Nephron progenitor cell (in vitro differentiated cells): ENCODE measurements around the gene WDR49.

Experiments used
- DNase-seq: peaks from one replicate; pipeline ENCODE4 v3.0.0; 2021
- H3K27ac Mint-ChIP-seq: 2 replicates; pipeline ENCODE4 v1.8.0; 2021; ENCODE audit warnings: mild to moderate bottlenecking, moderate library complexity, mixed read lengths
- H3K27me3 Mint-ChIP-seq: 2 replicates; pipeline ENCODE4 v1.8.0; 2021; ENCODE audit warnings: mild to moderate bottlenecking, low read depth, mixed read lengths; ENCODE audit not compliant: poor library complexity
- H3K36me3 Mint-ChIP-seq: 2 replicates; pipeline ENCODE4 v1.8.0; 2021; ENCODE audit warnings: low read depth, mixed read lengths
- H3K4me1 Mint-ChIP-seq: 2 replicates; pipeline ENCODE4 v1.8.0; 2021; ENCODE audit warnings: mixed read lengths
- H3K4me3 Mint-ChIP-seq: 2 replicates; pipeline ENCODE4 v1.8.0; 2021; ENCODE audit warnings: mild to moderate bottlenecking, moderate library complexity, mixed read lengths
- H3K9me3 Mint-ChIP-seq: 2 replicates; pipeline ENCODE4 v1.8.0; 2021; ENCODE audit warnings: mild to moderate bottlenecking, moderate library complexity, mixed read lengths
- TF ChIP-seq, protein P1 (sequence below): fragments of 200-600 bp; sonication (generic); IDR thresholded peaks from 2 replicates; pipeline ENCODE4 v1.5.0; 2021; ENCODE audit warnings: antibody characterized with exemption

Gene WDR49

GRCh38 chr3:167450195-167450594, 203.5 kb downstream of the WDR49 start:
- Mint-ChIP-seq H3K9me3 (no peaks in the 10 kb centered on the region), H3K36me3 (no peaks in the 10 kb centered on the region), H3K27me3 (no peaks in the 10 kb centered on the region), H3K4me1 (peaks cover 5% of the 10 kb centered on the region), H3K4me3 (no peak overlapping the region), H3K27ac (no peak overlapping the region)
- DNase-seq = no peak
- TF ChIP-seq, protein P1, sequence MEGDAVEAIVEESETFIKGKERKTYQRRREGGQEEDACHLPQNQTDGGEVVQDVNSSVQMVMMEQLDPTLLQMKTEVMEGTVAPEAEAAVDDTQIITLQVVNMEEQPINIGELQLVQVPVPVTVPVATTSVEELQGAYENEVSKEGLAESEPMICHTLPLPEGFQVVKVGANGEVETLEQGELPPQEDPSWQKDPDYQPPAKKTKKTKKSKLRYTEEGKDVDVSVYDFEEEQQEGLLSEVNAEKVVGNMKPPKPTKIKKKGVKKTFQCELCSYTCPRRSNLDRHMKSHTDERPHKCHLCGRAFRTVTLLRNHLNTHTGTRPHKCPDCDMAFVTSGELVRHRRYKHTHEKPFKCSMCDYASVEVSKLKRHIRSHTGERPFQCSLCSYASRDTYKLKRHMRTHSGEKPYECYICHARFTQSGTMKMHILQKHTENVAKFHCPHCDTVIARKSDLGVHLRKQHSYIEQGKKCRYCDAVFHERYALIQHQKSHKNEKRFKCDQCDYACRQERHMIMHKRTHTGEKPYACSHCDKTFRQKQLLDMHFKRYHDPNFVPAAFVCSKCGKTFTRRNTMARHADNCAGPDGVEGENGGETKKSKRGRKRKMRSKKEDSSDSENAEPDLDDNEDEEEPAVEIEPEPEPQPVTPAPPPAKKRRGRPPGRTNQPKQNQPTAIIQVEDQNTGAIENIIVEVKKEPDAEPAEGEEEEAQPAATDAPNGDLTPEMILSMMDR = no peak

GRCh38 chr3:167445491-167445890, 208.3 kb downstream of the WDR49 start:
- H3K27ac Mint-ChIP-seq = no peak overlapping the region
- H3K9me3 Mint-ChIP-seq = peaks cover 4% of the 10 kb centered on the region
- H3K36me3 Mint-ChIP-seq = no peaks in the 10 kb centered on the region
- H3K27me3 Mint-ChIP-seq = no peaks in the 10 kb centered on the region
- H3K4me3 Mint-ChIP-seq = no peak overlapping the region
- DNase-seq = no peak
- TF ChIP-seq, protein P1 = no peak
- peaks cover 2% of the 10 kb centered on the region for H3K4me1 Mint-ChIP-seq

- H3K4me1 Mint-ChIP-seq = no peaks in the 10 kb centered on the region
- no peak for DNase-seq
- peaks cover 3% of the 10 kb centered on the region for H3K27me3 Mint-ChIP-seq
- no peak overlapping the region for H3K27ac Mint-ChIP-seq
- peaks cover 6% of the 10 kb centered on the region for H3K9me3 Mint-ChIP-seq
- H3K4me3 Mint-ChIP-seq = no peak overlapping the region
- TF ChIP-seq, protein P1 = no peak
- no peaks in the 10 kb centered on the region for H3K36me3 Mint-ChIP-seq
Observed at GRCh38 chr3:167441256-167441655, 212.5 kb downstream of the WDR49 start.

GRCh38 chr3:167437428-167438139, 216.2 kb downstream of the WDR49 start:
- Mint-ChIP-seq H3K36me3 (no peaks in the 10 kb centered on the region), H3K4me3 (no peak overlapping the region), H3K4me1 (no peaks in the 10 kb centered on the region), H3K27ac (no peak overlapping the region), H3K9me3 (peaks cover 6% of the 10 kb centered on the region), H3K27me3 (peaks cover 3% of the 10 kb centered on the region)
- no peak for DNase-seq
- TF ChIP-seq, protein P1 = no peak
